Measurements from ENCODE around the gene IVNS1ABP.
A peak's percentile ranks its signal among the peaks of the same experiment; 100 is the strongest.

Gene IVNS1ABP

GRCh38 chr1:185288435-185288834 lies 28.6 kb downstream of the IVNS1ABP start:
- no peak overlapping the region for H3K4me3 ChIP-seq (ENCODE audit: control insufficient read depth, low read depth, low read length)
- no peak for DNase-seq (ENCODE audit: low read depth)
- no peak for TF ChIP-seq CTCF (IDR thresholded peaks at IDR 0.05; ENCODE audit: control insufficient read depth, insufficient read depth, low read depth, low read length, missing control alignments)

GRCh38 chr1:185287451-185287850 lies 29.6 kb downstream of the IVNS1ABP start:
- no peak for TF ChIP-seq CTCF (IDR thresholded peaks at IDR 0.05; ENCODE audit: control insufficient read depth, insufficient read depth, low read depth, low read length, missing control alignments)
- H3K4me3 ChIP-seq (ENCODE audit: control insufficient read depth, low read depth, low read length) = no peak overlapping the region
- DNase-seq (ENCODE audit: low read depth) = no peak

GRCh38 chr1:185284533-185285276 lies 32.3 kb downstream of the IVNS1ABP start:
- TF ChIP-seq CTCF (IDR thresholded peaks at IDR 0.05; ENCODE audit: control insufficient read depth, insufficient read depth, low read depth, low read length, missing control alignments) = no peak
- no peak overlapping the region for H3K4me3 ChIP-seq (ENCODE audit: control insufficient read depth, low read depth, low read length)
- DNase-seq (ENCODE audit: low read depth) = peak; percentile 5

GRCh38 chr1:185284116-185284515 lies 32.9 kb downstream of the IVNS1ABP start:
- TF ChIP-seq CTCF (IDR thresholded peaks at IDR 0.05; ENCODE audit: control insufficient read depth, insufficient read depth, low read depth, low read length, missing control alignments) = no peak
- DNase-seq (ENCODE audit: low read depth) = no peak

GRCh38 chr1:185281245-185281644 lies 35.8 kb downstream of the IVNS1ABP start:
- TF ChIP-seq CTCF (IDR thresholded peaks at IDR 0.05; ENCODE audit: control insufficient read depth, insufficient read depth, low read depth, low read length, missing control alignments) = no peak
- no peak overlapping the region for H3K4me3 ChIP-seq (ENCODE audit: control insufficient read depth, low read depth, low read length)
- DNase-seq (ENCODE audit: low read depth) = no peak

More at GRCh38 chr1:185284116-185284515, 32.9 kb downstream of the IVNS1ABP start:
- H3K4me3 ChIP-seq (ENCODE audit: control insufficient read depth, low read depth, low read length) = no peak overlapping the region

- no peak overlapping the region for H3K4me3 ChIP-seq (ENCODE audit: control insufficient read depth, low read depth, low read length)
- DNase-seq (ENCODE audit: low read depth) = no peak
- no peak for TF ChIP-seq CTCF (IDR thresholded peaks at IDR 0.05; ENCODE audit: control insufficient read depth, insufficient read depth, low read depth, low read length, missing control alignments)
Measured at GRCh38 chr1:185280589-185280988, 36.5 kb downstream of the IVNS1ABP start.

All from AG09309 (cell line).